ENCODE data around the gene AZU1.
"Not testable (repeated sequence)": the region's sequence is repeated elsewhere in the genome, so short reads cannot be mapped to it uniquely, and the experiment has no call there.

Gene AZU1

GRCh38 chr19:831407-832369 lies 4.1 kb downstream of the AZU1 start:
- no peak for DNase-seq

GRCh38 chr19:834216-834615 lies 6.6 kb downstream of the AZU1 start:
- no peak for DNase-seq

DNA sequence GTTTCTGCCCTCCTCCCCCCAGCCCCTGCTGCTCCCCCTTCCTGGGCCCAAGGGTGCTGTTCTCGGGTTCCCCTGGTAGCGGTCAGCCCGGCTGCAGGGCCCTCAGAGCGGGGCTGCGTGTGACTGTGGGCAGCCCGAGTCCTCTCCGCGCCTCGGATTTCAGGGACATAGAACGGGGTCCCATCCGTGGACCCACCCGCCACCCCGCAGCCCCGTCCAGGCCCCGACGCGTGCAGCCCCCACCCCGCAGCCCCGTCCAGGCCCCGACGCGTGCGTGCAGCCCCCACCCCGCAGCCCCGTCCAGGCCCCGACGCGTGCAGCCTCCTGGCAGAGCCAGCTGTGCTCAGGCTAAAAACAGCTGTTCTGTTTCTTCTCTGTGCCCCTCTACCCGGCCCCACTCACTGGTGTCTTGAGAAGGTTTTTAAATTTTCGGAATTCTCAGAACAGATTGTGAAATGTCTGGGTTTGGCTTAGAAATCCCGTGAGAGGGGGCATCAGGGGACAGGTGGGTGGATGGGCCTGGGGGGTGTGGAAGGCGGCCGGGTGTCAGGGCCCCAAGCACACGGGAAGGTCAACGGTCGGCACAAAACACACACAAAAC lies 7.7 kb downstream of the AZU1 start:
- no peak for DNase-seq

DNA sequence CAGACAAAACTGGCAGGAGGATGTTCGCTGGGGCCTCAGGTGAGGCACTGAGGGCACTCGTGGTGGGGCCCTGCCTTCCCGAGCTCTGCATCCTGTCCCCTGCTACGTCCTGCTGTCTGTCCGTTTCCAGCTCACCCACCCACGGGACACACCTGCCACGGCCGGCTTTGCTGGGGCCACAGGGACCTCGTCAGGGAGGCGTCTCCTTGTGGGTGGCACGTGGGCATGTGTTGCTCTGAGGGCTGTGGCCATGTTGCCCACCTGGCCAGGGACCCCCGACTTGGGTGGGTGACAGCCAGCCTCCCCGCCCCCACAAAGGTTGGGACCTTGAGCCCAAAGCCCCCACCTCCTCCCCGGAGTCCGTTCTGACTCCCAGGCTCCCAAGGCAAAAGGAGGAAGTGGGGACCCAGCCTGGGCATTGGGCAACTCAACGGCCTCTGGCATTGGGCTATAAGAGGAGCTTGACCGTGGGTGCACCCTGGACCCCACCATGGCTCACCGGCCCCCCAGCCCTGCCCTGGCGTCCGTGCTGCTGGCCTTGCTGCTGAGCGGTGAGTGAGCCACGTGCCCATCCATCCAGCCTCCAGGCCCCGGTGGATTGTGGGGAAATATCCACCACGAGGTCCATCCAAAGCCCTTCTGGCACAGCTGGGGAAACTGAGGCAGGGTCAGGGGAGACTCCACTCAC lies 13.0 kb downstream of the AZU1 start, which contains the start of gene PRTN3:
Gene PRTN3, plus strand, starts transcription at position 481 of the 688 bp plus-strand sequence. Its CDS starts 10 bp downstream, at position 491.
- DNase-seq: no peak

- DNase-seq: not testable (repeated sequence)
Observed at GRCh38 chr19:842802-843179, 15.2 kb downstream of the AZU1 start.

DNA sequence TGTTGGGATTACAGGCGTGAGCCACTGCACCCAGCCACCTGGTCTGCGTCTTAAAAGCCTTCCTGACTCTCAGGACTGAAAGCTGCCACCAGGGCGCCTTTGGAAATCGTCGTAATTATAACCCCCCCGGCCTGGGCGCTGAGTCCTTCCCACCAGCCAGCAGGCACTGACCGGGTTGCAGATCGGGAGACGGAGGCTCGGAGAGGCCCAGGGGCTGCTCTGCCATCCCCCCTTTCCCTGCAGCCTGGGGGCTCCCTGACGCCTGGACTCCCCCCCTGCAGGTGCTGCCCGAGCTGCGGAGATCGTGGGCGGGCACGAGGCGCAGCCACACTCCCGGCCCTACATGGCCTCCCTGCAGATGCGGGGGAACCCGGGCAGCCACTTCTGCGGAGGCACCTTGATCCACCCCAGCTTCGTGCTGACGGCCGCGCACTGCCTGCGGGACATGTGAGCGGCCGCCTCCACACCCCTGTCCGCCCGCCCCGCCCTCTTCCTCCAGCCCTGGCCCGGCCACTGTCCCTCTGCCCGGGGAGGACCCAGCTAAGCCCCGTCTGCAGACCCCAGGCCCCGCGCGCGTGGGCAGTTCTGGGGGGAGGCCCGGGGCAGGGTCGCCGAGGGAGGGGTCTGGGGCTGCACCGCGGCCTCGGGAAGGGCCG lies 15.7 kb downstream of the AZU1 start:
- DNase-seq: no peak

- no peak for DNase-seq
Observed at GRCh38 chr19:843836-844545, 16.4 kb downstream of the AZU1 start.

GRCh38 chr19:844546-844971 lies 16.9 kb downstream of the AZU1 start:
- DNase-seq: no peak

DNA sequence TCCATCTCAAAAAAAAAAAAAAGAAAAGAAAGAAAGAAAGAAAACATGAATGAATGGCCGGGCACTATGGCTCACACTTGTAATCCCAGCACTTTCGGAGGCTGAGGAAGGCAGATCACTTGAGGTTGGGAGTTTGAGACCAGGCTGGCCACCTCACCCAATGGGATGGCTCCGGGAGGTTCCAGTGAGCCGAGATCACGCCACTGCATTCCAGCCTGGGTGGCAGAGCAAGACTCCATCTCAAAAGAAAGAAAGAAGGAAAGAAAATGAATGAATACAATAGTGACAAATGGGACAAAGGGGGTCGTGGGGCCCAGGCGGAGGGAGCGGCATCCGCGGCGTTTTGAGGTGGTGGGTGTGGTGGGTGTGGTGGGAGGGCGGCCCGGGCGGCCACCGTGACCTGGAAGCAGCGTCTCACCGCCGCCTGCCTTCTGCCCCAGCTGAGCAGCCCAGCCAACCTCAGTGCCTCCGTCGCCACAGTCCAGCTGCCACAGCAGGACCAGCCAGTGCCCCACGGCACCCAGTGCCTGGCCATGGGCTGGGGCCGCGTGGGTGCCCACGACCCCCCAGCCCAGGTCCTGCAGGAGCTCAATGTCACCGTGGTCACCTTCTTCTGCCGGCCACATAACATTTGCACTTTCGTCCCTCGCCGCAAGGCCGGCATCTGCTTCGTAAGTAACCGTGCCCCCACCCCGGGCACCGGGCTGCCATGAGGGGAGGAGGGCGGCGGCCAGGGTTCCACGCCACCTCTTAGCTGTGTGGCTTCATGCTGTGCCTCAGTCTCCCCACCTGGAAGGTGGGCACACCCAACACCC lies 18.3 kb downstream of the AZU1 start:
- no peak for DNase-seq

DNA sequence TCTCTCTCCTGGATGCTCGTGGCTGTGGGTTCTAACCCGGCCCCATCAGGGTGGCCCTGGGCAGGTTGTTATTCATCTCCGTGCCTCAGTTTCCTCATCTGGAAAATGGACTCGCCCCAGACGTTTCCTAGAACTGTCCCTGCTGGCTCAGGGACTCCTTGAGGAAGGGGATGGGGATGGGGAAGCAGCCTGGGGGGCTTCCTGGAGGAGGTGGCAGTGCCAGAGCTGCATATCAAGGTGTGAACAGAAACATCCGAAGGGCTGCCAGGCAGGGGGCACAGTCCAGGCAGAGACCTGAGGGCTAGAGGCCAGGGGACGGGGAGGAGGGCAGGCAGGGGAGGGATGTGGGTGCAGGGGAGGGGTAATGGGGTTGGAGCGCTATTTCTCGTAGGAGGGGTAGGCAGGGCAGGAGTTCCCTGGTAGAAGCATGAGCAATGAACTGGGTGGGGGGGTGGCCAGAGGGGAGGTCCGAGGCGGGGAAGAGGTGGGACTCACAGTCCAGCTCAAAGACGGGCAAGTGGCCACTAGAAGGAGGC lies 20.8 kb downstream of the AZU1 start:
- DNase-seq: no peak

DNA sequence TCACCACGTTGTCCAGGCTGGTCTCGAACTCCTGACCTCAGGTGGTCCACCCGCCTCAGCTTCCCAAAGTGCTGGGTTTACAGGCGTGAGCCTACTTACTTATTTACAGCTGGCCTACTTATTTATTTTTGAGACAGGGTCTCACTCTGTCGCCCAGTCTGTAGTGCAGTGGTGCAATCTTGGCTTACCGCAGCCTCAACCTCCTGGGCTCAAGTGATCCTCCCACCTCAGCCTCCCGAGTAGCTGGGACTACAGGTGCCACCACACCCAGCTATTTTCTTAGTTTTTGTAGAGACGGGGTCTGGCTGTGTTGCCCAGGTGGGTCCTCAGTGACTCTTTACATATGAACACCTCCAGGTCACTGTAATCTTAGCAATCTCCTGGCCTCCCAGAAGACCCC lies 21.6 kb downstream of the AZU1 start:
- not testable (repeated sequence) for DNase-seq

DNA sequence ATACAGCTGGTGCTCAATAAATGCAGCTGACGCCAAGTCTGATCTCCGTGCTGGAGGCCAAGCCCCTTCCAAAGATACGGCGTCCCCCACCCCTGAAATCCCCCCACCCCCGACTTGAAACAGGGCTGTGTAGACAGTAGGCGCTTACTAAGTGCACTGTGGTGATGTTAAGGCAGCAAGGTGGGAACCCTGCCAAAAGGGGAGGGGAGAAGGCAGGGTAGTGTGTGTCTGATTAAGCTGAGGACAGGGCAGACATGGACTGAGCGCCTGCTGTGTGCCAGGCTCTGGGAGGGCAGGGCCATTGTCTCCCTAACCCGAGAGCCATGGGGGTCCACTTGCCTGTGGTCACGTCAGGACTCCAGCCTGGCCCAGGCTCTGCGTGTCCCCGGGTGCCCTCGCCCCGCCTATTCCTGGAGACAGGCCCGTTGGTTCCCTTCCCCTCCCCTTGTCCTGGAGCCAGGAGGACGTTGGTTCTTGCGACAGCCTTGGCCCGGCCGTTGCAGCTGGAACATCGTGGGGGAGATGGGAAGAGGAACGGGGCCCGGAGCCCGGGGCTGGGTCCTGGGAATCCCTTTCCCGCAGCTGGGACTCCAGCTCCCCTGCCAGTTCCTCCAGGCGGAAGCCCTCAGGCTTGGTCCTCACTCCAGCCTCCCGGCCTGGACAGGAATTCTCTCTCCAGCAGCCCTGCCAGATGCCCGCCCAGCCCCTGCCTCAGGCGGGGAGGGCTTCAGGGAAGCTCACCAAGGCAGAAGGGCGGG lies 22.8 kb downstream of the AZU1 start:
- DNase-seq: no peak

GRCh38 chr19:850979-851335 lies 23.3 kb downstream of the AZU1 start:
- DNase-seq: no peak

DNA sequence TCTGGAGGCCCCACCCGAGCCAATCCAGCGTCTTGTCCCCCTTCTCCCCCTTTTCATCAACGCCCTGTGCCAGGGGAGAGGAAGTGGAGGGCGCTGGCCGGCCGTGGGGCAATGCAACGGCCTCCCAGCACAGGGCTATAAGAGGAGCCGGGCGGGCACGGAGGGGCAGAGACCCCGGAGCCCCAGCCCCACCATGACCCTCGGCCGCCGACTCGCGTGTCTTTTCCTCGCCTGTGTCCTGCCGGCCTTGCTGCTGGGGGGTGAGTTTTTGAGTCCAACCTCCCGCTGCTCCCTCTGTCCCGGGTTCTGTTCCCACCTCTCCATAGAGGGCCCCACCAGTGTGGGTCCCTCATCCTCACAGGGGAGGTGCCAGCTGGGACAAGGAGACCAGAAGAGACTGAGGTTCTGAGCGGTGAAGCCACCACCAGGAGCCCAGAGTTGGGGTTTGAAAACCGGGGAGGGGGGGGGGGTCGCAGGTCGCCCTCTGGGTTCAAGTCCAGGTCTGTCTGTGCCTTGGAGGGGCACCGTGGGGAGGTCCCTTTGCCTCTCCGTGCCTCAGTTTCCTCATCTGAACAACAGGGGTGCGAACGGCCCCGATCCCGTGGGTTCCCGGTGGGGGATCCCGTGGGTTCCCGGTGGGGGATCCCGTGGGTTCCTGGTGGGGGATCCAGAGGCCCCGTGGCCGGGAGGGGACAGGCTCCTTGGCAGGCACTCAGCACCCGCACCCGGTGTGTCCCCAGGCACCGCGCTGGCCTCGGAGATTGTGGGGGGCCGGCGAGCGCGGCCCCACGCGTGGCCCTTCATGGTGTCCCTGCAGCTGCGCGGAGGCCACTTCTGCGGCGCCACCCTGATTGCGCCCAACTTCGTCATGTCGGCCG lies 24.7 kb downstream of the AZU1 start, which contains the start of gene ELANE:
Gene ELANE, plus strand, starts transcription at position 168 of the 878 bp plus-strand sequence. Its CDS starts 26 bp downstream, at position 194.
- DNase-seq: no peak

GRCh38 chr19:853014-853585 lies 25.5 kb downstream of the AZU1 start:
- no peak for DNase-seq

DNA sequence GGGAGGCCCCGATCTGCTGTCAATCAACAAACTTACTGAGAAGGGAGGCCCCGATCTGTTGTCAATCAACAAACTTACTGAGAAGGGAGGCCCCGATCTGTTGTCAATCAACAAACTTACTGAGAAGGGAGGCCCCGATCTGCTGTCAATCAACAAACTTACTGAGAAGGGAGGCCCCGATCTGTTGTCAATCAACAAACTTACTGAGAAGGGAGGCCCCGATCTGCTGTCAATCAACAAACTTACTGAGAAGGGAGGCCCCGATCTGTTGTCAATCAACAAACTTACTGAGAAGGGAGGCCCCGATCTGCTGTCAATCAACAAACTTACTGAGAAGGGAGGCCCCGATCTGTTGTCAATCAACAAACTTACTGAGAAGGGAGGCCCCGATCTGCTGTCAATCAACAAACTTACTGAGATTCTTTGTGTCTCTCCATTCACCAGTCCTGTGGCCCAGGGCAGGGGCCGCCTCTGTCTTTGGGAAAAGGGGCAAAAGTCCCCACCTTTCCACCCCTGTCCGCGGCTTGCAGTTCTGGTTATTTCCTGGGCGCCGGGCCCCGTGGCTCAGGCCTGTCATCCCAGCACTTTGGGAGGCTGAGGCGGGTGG lies 26.1 kb downstream of the AZU1 start:
- not testable (repeated sequence) for DNase-seq

DNA sequence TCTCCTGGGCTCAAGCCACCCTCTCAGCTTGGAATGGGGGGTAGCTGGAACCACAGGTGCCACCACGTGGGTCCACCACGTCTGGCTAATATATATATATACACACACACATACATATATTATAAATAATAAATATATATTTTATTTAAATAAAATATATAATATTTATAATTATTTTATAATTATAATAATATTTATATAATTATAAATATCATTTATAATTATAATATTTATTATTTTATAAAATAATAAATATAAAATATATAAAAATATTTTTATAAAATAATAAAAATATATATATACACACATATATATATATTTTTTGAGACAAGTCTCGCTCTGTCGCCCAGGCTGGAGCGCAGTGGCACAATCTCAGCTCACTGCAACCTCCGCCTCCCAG lies 26.9 kb downstream of the AZU1 start:
- no peak for DNase-seq

DNA sequence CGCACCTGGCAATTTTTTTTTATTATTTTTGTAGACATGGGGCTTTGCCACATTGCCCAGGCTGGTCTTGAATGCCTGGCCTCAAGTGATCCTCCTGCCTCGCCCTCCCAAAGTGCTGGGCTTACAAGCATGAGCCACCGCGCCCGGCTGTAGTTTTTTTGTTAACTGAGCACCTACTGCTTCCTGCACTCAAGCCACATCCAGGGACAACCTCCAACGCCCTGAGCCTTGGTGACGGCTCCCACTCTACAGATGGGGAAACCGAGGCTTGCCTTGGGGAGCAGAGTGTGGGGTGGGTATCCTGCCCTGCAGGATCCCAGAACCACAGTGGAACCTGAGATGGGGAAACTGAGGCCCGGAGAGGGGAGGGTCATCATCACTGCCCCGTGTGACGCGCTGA lies 27.5 kb downstream of the AZU1 start:
- no peak for DNase-seq
